K562 (cell line): ENCODE results near the gene BCAR3. TPM values are rescaled to one million over a fixed set of nuclear protein-coding genes. Genes with fewer than 3 reads are reported as not detected.

Experiments
- DDX20 ChIP-seq: fragments of 450-650 bp; IDR thresholded peaks from 2 replicates; pipeline ENCODE4 v1.6.1; 2016; ENCODE audit warnings: missing genetic modification characterization, low read depth, mild to moderate bottlenecking, missing compliant biosample characterization, moderate library complexity
- FOXK2 ChIP-seq, 2 experiments: fragments of 450-650 bp; IDR thresholded peaks in 1 of 2; conservative IDR thresholded peaks in 1 of 2; 2 replicates each; pipeline ENCODE4 v1.6.1; 2016; ENCODE audit warnings: low read depth in 2 of 2, mild to moderate bottlenecking in 1 of 2
- FOXM1 ChIP-seq, 2 experiments: fragments of 450-650 bp in 1 of 2; sonication (generic) in 1 of 2; formaldehyde crosslinking in 1 of 2; IDR thresholded peaks; 2 replicates each; pipeline versions ENCODE4 v1.6.1 to v1.9.0; 2017 to 2022; ENCODE audit warnings: low read depth in 2 of 2, mild to moderate bottlenecking in 2 of 2, missing genetic modification reagents in 1 of 2, moderate library complexity in 1 of 2
- GTF2B ChIP-seq: IDR thresholded peaks from 2 replicates; pipeline ENCODE4 v1.6.1; 2011; ENCODE audit not compliant: insufficient read length; ENCODE audit errors: extremely low read depth
- MAZ ChIP-seq, 2 experiments: fragments of 450-650 bp in 1 of 2; sonication (generic) in 1 of 2; formaldehyde crosslinking; IDR thresholded peaks in 1 of 2; conservative IDR thresholded peaks in 1 of 2; 2 replicates each; pipeline versions ENCODE4 v1.4.0 to v1.5.0; 2020; ENCODE audit warnings: mild to moderate bottlenecking in 1 of 2, missing genetic modification reagents in 1 of 2
- NBN ChIP-seq: fragments of 450-650 bp; IDR thresholded peaks from 2 replicates; pipeline ENCODE4 v1.6.1; 2016; ENCODE audit warnings: low read depth, mild to moderate bottlenecking
- NKRF ChIP-seq: fragments of 450-650 bp; IDR thresholded peaks from 2 replicates; pipeline ENCODE4 v1.6.1; 2016; ENCODE audit warnings: borderline replicate concordance
- PHF8 ChIP-seq: fragments of 200-600 bp; sonication (generic); IDR thresholded peaks from 2 replicates; pipeline ENCODE4 v1.6.1; 2012; ENCODE audit warnings: mixed run types, mild to moderate bottlenecking, inconsistent platforms, low read length, moderate library complexity, borderline replicate concordance
- POLR2AphosphoS5 ChIP-seq: IDR thresholded peaks from 2 replicates; pipeline ENCODE4 v1.6.1; 2011; ENCODE audit warnings: mild to moderate bottlenecking, low read depth, low read length, moderate library complexity; ENCODE audit not compliant: control insufficient read depth, insufficient read depth
- SLC30A9 ChIP-seq: fragments of 250-450 bp; sonication (Bioruptor Pico); IDR thresholded peaks from 2 replicates; pipeline ENCODE4 v1.8.0; 2022; ENCODE audit warnings: mild to moderate bottlenecking, moderate library complexity
- SP2 ChIP-seq: IDR thresholded peaks from 2 replicates; pipeline ENCODE4 v1.6.1; 2011; ENCODE audit warnings: mild to moderate bottlenecking, low read depth, low read length, moderate library complexity; ENCODE audit not compliant: poor library complexity, severe bottlenecking; ENCODE audit errors: extremely low read depth
- U2AF1 ChIP-seq: fragments of 200-400 bp; formaldehyde crosslinking; optimal IDR thresholded peaks from 2 replicates; pipeline ENCODE3; 2017; ENCODE audit warnings: mild to moderate bottlenecking, low read depth, low read length, moderate library complexity
- ZNF133 ChIP-seq: fragments of 250-450 bp; sonication (Bioruptor Pico); IDR thresholded peaks from 2 replicates; pipeline ENCODE4 v1.4.0; 2020; ENCODE audit warnings: mild to moderate bottlenecking
- ZNF780A ChIP-seq: fragments of 250-450 bp; sonication (Bioruptor Pico); IDR thresholded peaks from 2 replicates; pipeline ENCODE4 v1.5.0; 2021; ENCODE audit warnings: mild to moderate bottlenecking
- polyA plus RNA-seq, 8 experiments: library from polyadenylated mRNA; depleted of rRNA in 4 of 8; stranded (reverse) in 5 of 8; unstranded in 3 of 8; fragments of >200 nt; fragmentation: Nextera tagmentation in 2 of 8; fragmentation: Illumina TruSeq in 1 of 8; extraction: Ambion mirVana in 2 of 8; extraction: Trizol in 1 of 8; gene quantifications; 2 replicates each; pipeline versions ENCODE4 v1.2.1 to v1.2.3, GENCODE V29; 2011 to 2014; ENCODE audit warnings: inconsistent platforms in 1 of 8, missing spikeins in 1 of 8
- total RNA-seq, 7 experiments: library from RNA; depleted of rRNA in 6 of 7; stranded (reverse); fragments of >200 nt in 6 of 7; fragmentation: Illumina TruSeq in 2 of 7; extraction: Trizol in 2 of 7; gene quantifications; 2 replicates each; pipeline versions ENCODE4 v1.2.1 to v1.2.3, GENCODE V29; 2011 to 2021; ENCODE audit warnings: low replicate concordance in 1 of 7
- TF ChIP-seq, protein P1 (sequence below): sonication (generic); formaldehyde crosslinking; IDR thresholded peaks from 2 replicates; pipeline ENCODE4 v1.9.0; 2022; ENCODE audit warnings: mild to moderate bottlenecking, missing genetic modification reagents
- TF ChIP-seq, protein P2 (sequence below): sonication (generic); formaldehyde crosslinking; IDR thresholded peaks from 2 replicates; pipeline ENCODE4 v1.8.1; 2023; ENCODE audit warnings: mild to moderate bottlenecking, missing genetic modification reagents
- TF ChIP-seq, protein P3 (sequence below): fragments of 450-650 bp; IDR thresholded peaks from 2 replicates; pipeline ENCODE4 v1.6.1; 2016; ENCODE audit warnings: low read depth, mild to moderate bottlenecking, moderate library complexity
- TF ChIP-seq, protein P4 (sequence below), 3 experiments: IDR thresholded peaks in 2 of 3; conservative IDR thresholded peaks in 1 of 3; 2 replicates each; pipeline ENCODE4 v1.5.1; 2011 to 2012; ENCODE audit warnings: low read length in 3 of 3, mild to moderate bottlenecking in 3 of 3, control low read depth in 2 of 3, improper control_type of control experiment in 1 of 3, inconsistent platforms in 1 of 3, low read depth in 1 of 3, mixed read lengths in 1 of 3, moderate library complexity in 1 of 3; ENCODE audit not compliant: insufficient read depth in 2 of 3

Gene BCAR3
- total and polyA plus RNA-seq, 9 of the 15 experiments (the other 6 are each of a cell fraction or from before 2014, with no cell fraction given): 1.8 to 6.3 (median 3.8) TPM

- peak; percentile 92; the same call in 1 of the 2 replicates for TF ChIP-seq NBN
- no peak; the same call in 1 of the 2 replicates for TF ChIP-seq PHF8
- TF ChIP-seq ZNF133: no peak
- TF ChIP-seq FOXM1 (IDR thresholded peaks at IDR 0.05; ENCODE audit: low read depth): peak; percentile 78
- no peak for TF ChIP-seq FOXM1 (CRISPR knock-in tag; IDR thresholded peaks at IDR 0.05; ENCODE audit: low read depth)
- TF ChIP-seq, protein P1, sequence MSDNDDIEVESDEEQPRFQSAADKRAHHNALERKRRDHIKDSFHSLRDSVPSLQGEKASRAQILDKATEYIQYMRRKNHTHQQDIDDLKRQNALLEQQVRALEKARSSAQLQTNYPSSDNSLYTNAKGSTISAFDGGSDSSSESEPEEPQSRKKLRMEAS (CRISPR knock-in tag): peak; percentile 98
- TF ChIP-seq SP2: no peak
- TF ChIP-seq U2AF1: no peak
- TF ChIP-seq NKRF: peak; percentile 80; the same call in 1 of the 2 replicates
- no peak for TF ChIP-seq SLC30A9 (CRISPR knock-in tag)
- TF ChIP-seq, protein P2, sequence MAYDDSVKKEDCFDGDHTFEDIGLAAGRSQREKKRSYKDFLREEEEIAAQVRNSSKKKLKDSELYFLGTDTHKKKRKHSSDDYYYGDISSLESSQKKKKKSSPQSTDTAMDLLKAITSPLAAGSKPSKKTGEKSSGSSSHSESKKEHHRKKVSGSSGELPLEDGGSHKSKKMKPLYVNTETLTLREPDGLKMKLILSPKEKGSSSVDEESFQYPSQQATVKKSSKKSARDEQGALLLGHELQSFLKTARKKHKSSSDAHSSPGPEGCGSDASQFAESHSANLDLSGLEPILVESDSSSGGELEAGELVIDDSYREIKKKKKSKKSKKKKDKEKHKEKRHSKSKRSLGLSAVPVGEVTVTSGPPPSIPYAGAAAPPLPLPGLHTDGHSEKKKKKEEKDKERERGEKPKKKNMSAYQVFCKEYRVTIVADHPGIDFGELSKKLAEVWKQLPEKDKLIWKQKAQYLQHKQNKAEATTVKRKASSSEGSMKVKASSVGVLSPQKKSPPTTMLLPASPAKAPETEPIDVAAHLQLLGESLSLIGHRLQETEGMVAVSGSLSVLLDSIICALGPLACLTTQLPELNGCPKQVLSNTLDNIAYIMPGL (CRISPR knock-in tag): no peak
- TF ChIP-seq MAZ (CRISPR knock-in tag; conservative IDR thresholded peaks at IDR 0.05 in 1 of 2, IDR thresholded peaks at IDR 0.05 in 1 of 2): peak; percentile 49 to 58; a peak in 2 of 4 replicates
- TF ChIP-seq, protein P3, sequence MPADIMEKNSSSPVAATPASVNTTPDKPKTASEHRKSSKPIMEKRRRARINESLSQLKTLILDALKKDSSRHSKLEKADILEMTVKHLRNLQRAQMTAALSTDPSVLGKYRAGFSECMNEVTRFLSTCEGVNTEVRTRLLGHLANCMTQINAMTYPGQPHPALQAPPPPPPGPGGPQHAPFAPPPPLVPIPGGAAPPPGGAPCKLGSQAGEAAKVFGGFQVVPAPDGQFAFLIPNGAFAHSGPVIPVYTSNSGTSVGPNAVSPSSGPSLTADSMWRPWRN: peak; percentile 64
- TF ChIP-seq DDX20 (tag): no peak
- TF ChIP-seq, protein P4, sequence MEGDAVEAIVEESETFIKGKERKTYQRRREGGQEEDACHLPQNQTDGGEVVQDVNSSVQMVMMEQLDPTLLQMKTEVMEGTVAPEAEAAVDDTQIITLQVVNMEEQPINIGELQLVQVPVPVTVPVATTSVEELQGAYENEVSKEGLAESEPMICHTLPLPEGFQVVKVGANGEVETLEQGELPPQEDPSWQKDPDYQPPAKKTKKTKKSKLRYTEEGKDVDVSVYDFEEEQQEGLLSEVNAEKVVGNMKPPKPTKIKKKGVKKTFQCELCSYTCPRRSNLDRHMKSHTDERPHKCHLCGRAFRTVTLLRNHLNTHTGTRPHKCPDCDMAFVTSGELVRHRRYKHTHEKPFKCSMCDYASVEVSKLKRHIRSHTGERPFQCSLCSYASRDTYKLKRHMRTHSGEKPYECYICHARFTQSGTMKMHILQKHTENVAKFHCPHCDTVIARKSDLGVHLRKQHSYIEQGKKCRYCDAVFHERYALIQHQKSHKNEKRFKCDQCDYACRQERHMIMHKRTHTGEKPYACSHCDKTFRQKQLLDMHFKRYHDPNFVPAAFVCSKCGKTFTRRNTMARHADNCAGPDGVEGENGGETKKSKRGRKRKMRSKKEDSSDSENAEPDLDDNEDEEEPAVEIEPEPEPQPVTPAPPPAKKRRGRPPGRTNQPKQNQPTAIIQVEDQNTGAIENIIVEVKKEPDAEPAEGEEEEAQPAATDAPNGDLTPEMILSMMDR (IDR thresholded peaks at IDR 0.05 in 2 of 3, conservative IDR thresholded peaks at IDR 0.05 in 1 of 3; ENCODE audit: insufficient read depth in 2 of 3, low read depth in 1 of 3, low read length in 3 of 3): no peak
- peak; percentile 87; the same call in 1 of the 2 replicates for TF ChIP-seq POLR2AphosphoS5
- no peak for TF ChIP-seq GTF2B
- no peak for TF ChIP-seq ZNF780A (CRISPR knock-in tag)
- TF ChIP-seq FOXK2 (conservative IDR thresholded peaks at IDR 0.05 in 1 of 2, IDR thresholded peaks at IDR 0.05 in 1 of 2; ENCODE audit: low read depth in 2 of 2): peak; percentile 96
These were observed 114.2 kb downstream of the BCAR3 start (continued) for GRCh38 chr1:93567255-93567918.
